HG02763 (cell line): ENCODE measurements around the gene IGFL1.
"Not testable (repeated sequence)": the region's sequence is repeated elsewhere in the genome, so short reads cannot be mapped to it uniquely, and the experiment has no call there.

Experiments used
- ATAC-seq: cut with Tn5 transposase; IDR thresholded peaks from one replicate; pipeline ENCODE4 v1.9.1; 2021; ENCODE audit warnings: mild to moderate bottlenecking, moderate library complexity; ENCODE audit not compliant: unreplicated experiment

The IGFL1 gene

DNA sequence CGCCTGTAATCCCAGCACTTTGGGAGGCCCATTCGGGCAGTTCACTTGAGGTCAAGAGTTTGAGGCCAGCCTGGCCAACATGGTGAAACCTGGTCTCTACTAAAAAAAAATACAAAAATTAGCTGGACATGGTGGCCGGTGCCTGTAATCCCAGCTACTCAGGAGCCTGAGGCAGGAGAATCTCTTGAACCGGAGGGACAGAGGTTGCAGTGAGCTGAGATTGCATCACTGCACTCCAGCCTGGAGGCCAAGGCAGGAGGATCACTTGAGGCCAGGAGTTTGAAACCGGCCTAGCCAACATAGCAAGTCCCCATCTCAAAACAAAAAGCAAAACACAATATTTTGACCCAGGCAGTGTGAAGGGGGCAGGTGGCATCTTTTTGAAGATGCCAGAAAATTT is 35.3 kb downstream of the IGFL1 start:
- ATAC-seq, result not testable (repeated sequence)

DNA sequence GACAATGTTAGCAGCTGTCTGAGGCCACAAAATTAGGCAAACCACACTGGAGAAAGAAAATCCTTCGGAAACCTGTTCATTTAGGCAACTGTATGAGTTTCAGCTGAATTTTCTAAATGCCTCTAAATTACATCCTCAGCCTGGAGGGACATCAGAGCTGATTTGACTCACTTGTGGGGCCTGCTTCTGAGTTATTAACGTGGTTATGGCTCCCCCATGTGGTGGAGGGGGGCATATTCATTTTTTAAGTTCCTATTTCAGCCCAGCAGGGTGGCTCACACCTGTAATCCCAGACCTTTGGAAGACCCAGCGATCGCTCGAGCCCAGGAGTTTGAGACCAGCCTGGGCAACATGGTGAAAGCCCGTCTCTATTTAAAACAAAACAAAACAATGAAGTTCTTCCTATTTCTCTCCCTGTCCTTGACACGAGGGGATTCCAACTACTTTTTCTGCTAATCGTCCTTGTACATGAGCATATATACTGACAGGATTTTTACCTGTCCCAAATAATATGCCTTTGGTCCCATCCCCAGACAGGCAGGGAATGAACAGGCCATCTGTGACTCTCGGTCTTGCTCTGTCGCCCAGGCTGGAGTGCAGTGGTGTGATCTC is 35.8 kb downstream of the IGFL1 start:
- no peak for ATAC-seq

DNA sequence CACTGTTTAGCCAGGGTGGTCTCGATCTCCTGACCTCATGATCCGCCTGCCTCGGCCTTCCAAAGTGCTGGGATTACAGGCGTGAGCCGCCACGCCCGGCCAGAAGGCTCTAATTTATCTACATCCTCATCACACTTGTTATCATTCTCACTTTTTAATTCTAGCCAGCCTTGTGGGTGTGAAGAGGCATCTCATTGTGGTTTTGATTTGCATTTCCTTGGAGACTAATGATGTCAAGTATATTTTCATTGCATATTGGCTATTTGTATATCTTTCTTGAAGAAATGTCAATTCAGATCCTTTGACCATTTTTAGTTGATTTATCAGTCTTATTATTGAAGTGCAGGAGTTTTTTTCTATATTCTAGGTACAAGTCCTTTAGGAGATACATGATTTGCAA is 39.6 kb downstream of the IGFL1 start:
- ATAC-seq, result no peak

DNA sequence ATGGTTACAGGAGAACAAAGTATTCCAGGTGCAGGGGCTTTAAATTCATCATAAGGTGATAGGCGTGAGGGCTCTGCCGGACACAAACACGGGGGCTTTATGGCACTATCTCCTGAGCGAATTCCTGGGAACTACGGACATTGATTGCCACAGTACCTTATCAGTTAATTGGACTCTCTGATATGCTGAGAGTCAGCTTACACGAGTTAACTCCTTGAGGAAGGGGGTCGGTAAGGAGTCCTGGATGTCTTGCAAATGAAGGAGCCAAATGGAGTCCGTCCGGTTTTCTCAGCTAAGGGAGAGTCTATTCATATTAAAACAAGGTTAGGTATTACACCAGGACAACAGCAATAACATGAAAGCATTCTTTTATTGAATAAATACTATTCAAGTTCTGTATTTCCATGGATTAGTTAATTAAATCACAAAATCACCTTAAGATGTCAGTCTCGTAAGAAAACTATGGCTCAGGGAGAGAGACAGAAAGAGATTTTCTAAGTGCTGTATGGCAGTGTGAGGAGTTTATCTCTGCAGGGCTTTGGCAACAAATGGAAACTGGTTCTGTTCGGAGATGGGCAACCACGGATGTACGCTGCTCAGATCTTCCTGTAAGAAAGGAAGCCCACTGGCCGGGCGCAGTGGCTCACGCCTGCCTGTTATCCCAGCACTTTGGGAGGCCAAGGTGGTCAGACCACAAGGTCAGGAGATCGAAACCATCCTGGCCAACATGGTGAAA is 41.1 kb downstream of the IGFL1 start:
- ATAC-seq, result no peak

DNA sequence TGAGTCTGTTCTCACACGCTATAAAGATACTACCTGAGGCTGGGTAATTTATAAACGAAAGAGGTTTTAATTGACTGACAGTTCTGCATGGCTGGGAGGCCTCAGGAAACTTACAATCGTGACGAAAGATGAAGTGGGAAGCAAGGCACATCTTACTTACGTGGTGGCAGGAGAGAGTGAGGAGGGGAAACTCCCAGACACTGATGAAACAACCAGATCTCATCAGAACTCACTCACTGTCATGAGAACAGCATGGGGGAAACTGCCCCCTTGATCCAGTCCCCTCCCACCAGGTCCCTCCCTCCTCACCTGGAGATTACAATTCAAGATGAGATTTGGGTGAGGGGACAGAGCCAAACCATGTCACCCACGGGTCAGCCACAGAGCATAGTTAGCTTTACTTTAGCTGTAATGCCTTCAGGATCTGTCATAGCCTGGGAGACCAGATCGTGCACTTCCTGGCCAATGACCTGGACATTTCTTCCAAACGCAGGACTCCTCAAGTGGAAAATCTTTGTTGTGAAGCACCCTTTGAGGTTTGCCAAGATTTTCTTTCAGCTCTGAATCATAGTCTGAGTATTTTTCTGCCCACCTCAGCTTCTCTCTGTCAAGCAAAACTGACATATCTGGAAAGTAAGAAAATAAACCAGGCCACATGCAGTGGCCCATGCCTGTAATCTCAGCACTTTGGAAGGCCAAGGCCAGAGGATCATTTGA is 42.1 kb downstream of the IGFL1 start:
- ATAC-seq, result no peak

DNA sequence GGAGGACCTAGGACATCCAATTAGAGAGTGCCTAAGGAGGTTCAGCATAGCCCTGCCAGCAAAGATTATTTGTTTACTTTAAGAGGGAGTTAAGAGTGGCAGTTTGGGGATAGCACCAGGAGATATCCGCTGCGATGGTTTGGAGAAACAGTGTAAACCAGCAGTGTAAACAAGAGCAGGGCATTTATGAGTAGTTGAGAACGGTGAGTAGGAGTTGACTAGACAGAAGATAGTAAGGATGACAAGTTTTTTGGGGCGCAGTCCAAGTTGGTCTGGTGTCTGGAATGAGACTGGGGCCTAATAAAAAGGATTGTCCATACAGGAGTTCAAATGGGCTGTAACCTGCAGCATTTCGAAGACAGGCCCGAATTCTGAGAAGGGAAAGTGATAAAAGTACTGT is 44.4 kb downstream of the IGFL1 start:
- ATAC-seq, result not testable (repeated sequence)

DNA sequence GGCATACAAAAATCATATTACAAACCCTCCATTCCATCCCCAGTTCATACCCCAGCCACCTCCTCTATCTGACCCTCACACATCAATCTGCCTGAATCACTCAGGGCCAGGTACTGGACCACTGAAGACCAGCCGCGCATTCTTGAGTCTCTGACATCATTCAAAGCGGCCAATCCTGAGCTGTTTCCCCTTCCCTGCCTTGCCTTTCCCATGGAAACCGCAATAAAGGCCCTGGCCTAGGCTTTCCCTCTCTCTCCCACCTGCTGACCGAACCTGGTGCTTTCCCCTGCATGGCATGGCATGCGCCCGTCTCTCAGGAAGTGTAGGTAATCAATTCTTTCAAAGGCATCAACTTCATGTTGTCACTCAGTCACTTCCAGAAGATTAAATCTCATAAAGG is 49.6 kb downstream of the IGFL1 start:
- ATAC-seq, result no peak
